ENCODE data around the gene KCNK10. TPM values are rescaled to one million over a fixed set of nuclear protein-coding genes. Genes with fewer than 3 reads are reported as not detected.

KCNK10 gene
- total RNA-seq, 1 donor from 2014 or later: not detected

DNA sequence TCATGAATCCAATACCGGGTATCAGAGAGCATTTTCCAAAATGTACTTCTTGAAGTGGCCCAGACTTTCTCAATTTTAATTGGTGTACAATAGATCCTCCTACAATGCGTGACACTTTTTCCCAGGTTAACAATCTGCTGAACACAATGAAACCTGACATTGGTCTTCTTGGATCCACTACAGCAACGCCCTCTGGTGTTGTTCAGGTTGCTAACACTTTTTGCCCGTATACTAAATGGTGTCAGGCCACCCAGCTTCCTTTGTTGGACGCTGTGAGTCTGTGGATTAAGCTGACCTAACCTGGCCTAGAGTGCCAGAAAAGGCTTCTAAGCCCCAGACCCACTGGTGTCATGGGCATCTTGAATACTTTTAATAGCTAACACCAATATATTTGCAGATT, 89.2 kb downstream of the KCNK10 start:
- DNase-seq (ENCODE audit: low spot score) (no peak), ATAC-seq (no peak)

DNA sequence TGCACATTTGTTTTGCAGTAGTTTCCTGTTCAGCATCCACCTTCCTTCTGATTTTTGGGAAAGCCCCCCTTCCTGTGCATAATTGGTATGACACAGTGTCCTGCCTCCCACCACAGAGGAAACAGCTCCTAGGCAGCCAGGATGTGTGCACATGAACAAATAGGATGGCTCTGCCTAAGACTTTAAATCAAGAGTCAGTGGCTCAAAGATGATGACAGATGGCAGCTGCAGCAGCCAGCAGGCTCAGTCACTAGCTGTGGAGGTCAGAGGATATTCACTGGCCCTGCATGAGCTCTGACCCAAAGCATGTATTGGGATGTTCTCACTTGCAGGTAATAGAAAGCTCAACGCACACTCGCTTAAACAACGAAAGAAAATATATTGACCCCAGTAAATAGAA, 90.3 kb downstream of the KCNK10 start:
- DNase-seq (ENCODE audit: low spot score) (no peak), ATAC-seq (no peak)

DNA sequence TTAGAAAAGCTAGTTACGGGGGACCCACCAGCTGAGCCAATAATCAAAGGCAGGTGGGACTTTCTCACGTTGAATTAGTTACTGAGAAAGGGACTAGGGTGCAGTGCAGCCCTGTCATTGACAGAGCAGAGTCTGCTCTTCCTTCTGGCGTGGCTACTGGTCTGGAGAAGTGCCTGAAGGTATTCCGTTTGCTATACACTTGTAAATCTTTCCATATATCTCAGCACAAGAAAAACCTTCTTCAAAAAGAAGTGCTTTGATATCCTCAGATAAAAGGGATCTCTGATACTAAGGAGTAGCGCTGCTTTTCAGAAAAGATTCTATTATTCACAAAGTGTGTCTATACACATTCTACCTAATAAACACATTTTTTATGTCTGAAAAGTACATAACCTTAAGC, 91.5 kb downstream of the KCNK10 start:
- no peak for ATAC-seq

GRCh38 chr14:88229428-88229827, 93.6 kb downstream of the KCNK10 start:
- DNase-seq (ENCODE audit: low spot score) (no peak), ATAC-seq (no peak)

More for the DNA sequence above, 91.5 kb downstream of the KCNK10 start:
- DNase-seq (ENCODE audit: low spot score): no peak

DNA sequence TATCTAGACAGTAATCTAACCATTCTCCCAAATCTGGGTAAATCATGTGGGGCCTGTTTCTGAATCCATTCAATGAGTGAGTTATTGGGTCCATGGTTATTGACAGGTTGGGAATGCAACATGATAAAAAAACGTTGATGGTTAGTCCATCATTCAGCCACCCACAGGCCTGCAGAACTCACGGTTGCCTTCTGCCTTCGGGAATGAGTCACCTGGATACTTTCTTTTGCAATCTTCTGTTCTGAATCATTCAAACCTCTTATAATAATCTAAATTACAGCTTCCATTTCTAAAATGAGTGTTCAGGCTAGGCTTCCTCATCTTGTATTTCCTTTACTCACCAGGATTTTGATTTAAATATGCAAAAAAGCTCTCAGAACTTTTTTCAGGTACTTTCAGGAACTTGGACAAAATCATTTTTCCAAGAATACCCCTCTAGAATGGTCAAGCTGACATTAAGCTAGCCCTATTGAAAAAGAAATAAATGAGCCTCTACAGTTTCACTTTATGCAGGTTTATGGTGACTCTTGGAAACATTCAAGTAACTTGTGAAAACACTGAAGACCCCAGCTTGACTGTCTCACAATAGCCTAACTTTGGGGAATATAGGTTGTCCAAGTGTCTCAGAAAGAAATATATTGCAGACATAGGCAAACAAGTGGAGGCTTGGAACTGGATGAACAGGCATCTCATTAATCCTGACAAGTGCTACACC, 94.4 kb downstream of the KCNK10 start:
- no peak for ATAC-seq
- no peak for DNase-seq (ENCODE audit: low spot score)

DNA sequence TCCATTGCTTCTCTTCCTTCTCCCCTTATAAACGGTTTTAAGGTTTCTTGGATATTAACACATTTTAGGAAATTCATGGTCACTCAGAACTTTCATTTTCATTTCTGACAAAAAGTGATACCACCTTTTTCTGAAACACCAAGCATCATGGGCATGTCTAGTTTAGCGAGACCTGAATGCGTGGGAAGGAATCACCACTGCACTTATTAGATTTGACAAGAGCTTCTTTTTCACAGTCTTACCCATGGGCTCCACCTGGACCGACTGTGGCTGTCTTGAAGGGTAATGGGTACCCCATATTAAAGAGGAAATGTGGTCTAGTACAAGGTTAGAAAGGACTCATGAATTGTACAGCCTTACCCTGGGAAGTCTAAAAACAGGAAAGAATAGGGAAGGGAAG, 95.4 kb downstream of the KCNK10 start:
- ATAC-seq: no peak

GRCh38 chr14:88225721-88226120, 97.3 kb downstream of the KCNK10 start:
- ATAC-seq: no peak
- no peak for DNase-seq (ENCODE audit: low spot score)

More for the DNA sequence above, 95.4 kb downstream of the KCNK10 start:
- DNase-seq (ENCODE audit: low spot score): no peak

- ATAC-seq (no peak), DNase-seq (ENCODE audit: low spot score) (no peak)
These were observed 104.8 kb downstream of the KCNK10 start for GRCh38 chr14:88218119-88218915.

- no peak for ATAC-seq
These were observed 110.4 kb downstream of the KCNK10 start for GRCh38 chr14:88212691-88213090.

DNA sequence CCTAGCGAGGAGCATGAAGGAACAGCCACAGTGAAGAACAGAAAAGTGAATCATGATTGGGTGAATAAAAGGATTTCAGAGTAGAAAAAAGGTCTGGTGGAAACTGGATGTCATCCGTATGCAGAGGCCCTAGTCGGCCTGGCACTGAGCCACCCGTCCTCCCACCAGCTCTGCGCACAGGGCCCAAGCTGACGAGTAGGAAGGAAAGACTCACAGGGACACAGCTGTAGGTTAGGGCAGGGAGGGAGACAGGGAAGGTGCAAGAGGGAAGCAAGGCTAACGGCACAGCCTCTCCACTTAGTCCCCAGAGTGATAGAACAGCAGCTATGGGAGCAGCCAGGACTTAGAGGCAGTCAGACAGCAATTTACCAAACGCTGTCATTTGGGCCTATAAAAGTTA, 112.6 kb downstream of the KCNK10 start:
- DNase-seq (ENCODE audit: low spot score): no peak
- no peak for ATAC-seq

More at GRCh38 chr14:88212691-88213090, 110.4 kb downstream of the KCNK10 start:
- no peak for DNase-seq (ENCODE audit: low spot score)

- DNase-seq (ENCODE audit: low spot score) (no peak), ATAC-seq (no peak)
These were observed 113.8 kb downstream of the KCNK10 start for GRCh38 chr14:88209273-88209672.

- DNase-seq (ENCODE audit: low spot score): no peak
- no peak for ATAC-seq
These were observed 114.2 kb downstream of the KCNK10 start for GRCh38 chr14:88208858-88209257.

DNA sequence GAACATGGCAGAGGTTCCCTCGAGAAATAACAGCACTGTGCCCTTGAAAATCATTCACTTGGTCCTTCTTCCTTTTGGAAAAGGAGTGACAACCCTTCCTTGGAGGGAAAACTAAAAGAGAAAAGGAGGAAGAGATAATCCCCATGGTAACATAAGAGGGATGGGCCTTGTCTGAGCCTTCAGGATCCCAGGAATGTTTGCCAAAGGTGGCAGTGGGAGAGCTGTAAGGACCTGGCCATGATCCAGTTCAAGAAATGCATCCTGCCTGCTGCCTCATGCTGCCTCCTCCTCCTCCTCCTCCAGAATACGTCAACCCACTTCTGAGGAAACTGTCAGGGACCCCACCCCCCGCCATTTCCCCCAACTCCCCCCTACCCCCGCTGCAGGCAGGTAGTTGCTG, 118.8 kb downstream of the KCNK10 start:
- no peak for DNase-seq (ENCODE audit: low spot score)
- ATAC-seq: no peak

- DNase-seq (ENCODE audit: low spot score) (no peak), ATAC-seq (no peak)
These were observed 119.8 kb downstream of the KCNK10 start for GRCh38 chr14:88203291-88203690.

- ATAC-seq (no peak), DNase-seq (ENCODE audit: low spot score) (no peak)
These were observed 120.8 kb downstream of the KCNK10 start for GRCh38 chr14:88202286-88202685.

DNA sequence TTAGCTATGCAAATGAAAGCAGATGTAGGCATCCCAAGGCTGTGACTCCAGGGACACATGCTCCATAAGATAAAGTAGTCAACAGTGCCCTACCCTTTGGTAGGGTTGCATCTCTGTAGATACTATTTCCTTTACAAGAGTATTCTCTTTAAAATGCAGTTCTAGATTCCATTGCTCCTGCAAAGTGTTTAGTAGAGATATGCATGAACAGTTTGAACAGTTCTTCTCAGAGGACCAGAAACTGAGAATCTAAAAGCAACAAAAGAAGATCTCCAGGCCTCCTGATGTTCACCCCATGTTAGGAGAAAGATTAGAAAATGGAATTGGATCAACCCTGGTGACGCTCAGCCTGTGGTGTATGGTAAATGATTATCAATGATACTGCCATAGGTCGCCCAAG, 121.2 kb downstream of the KCNK10 start:
- DNase-seq (ENCODE audit: low spot score) (no peak), ATAC-seq (no peak)

DNA sequence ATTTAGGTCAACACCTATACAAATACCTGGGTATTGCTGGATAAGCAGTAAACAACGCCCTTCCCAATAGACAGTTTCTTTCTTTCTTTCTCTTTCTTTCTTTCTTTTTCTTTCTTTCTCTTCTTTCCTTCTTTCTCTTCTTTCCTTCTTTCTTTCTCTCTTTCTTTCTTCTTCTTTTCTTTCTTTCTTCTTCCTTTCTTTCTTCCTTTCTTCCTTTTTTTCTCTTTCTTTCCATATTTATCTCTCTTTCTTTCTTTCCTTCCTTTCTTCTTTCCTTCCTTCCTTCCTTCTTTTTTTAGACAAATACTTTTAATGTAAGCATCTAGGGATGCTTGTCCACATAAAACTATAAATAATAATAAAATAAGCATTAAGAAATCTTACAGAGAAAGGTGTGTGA, 123.2 kb downstream of the KCNK10 start:
- ATAC-seq: no peak
- no peak for DNase-seq (ENCODE audit: low spot score)

DNA sequence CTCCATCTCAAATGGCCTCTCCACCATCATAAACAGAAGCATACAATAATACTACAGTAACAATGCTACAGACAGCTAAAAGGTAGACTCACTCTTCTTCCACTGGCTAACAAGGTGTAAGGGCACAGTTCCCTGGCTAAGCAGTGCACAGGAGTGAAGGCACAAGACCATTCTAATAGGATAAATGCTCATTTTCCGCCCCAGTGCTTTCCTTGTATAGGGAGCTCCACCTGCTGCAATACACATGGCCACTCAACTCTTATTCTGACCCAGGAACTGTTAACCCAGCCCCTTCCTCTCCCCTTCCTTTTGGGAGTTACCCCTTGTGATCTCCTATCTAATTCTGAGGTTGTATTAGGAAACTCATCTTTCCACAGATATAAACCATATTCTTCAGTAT, 124.6 kb downstream of the KCNK10 start:
- no peak for ATAC-seq

GRCh38 chr14:88196925-88197324, 126.1 kb downstream of the KCNK10 start:
- DNase-seq (ENCODE audit: low spot score): no peak
- ATAC-seq: no peak

More for the DNA sequence above, 124.6 kb downstream of the KCNK10 start:
- DNase-seq (ENCODE audit: low spot score): no peak

- ATAC-seq: no peak
- no peak for DNase-seq (ENCODE audit: low spot score)
These were observed 126.8 kb downstream of the KCNK10 start for GRCh38 chr14:88196116-88196890.

DNA sequence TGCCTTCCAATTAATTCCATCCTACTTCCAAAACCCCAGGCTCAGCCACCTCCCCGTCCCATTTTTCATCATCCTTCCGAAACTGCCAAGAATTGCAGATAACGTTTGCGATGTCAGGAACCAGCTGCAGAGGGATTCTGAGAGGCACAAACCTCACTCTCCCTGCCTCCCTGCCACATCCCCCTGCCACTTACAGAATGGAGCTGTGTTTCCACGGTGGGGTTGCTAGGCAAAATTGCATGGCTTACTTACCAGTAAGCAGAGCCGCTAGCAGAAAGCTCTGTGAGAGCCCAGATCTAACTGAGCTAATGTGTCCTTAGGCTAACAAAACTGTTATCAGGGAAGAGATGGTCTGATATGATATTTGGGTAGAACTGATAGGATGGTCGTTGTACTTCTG, 127.4 kb downstream of the KCNK10 start:
- no peak for ATAC-seq
- no peak for DNase-seq (ENCODE audit: low spot score)

DNA sequence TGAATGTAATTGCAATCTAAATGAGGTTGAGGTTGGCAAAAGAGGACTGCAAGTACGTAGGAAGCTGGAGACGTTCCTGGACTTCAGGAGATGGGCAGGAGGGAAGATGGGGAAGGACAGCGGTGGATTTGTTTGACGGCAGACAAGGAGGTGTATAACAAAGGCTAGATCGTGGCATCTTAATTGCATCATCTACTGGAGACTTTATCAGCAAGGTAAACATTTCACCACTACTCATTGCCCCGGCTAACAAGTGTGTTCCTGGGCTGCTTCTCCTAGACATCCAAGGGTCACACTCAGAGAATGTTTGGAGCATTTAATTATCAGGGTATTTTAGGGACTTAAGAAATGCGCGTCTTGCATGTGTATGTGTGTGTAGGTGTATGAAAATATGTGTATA, 128.5 kb downstream of the KCNK10 start:
- no peak for DNase-seq (ENCODE audit: low spot score)
- ATAC-seq: no peak

Measured in left lobe of liver (tissue), 2 donors.